Measurements from ENCODE around the gene ABCC3.

Gene ABCC3

DNA sequence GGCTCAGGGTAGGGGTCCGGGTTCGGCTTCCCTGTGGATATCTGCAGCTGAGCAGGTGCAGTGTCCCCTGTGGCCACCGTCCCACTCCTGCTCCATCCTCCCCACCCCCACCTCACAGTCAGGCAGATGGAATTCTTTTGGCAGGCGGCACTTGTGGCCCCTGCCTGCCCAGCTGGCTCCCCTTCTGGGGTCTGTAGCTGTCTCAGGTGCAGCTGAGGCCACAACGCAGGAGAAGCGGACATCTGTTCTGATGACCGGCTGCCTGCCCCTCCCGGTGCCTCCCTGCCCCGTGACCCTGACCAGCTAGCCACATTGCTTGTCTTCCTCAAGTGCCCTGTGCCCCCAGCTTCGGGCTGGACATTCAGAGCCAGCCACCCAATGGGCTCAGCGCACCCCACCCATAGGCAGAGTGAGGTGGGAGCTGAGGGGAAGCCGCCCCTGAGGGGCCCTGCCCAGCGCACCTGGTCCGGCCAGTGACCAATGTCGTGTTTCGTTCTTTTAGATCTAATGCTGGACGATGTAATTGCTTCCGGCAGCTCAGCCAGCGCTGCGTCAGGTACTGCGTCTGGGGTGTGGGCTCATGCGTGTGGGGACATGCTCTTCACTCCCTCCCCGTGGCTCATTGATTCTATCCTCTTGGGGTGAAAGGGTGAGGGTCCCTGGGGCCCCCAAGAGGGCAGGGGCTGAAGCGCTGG is 25.2 kb upstream of the ABCC3 start:
- Histone ChIP-seq H3F3A (ENCODE audit: control insufficient read depth, insufficient read depth) (no peaks in the 10 kb centered on the region), H3K79me2 (ENCODE audit: control insufficient read depth, low read length) (no peaks in the 10 kb centered on the region), H3K4me3 (ENCODE audit: low read length) (no peak overlapping the region), H3K27me3 (ENCODE audit: control insufficient read depth, low read length) (peaks cover 16% of the 10 kb centered on the region), H3K4me1 (ENCODE audit: control insufficient read depth, low read length) (no peaks in the 10 kb centered on the region), H3K9me2 (replicated peaks; ENCODE audit: control insufficient read depth, low read length) (no peaks in the 10 kb centered on the region), H3K36me3 (ENCODE audit: control insufficient read depth, low read length) (no peaks in the 10 kb centered on the region), H3K27ac (ENCODE audit: low read depth, low read length) (no peak overlapping the region), H4K20me1 (ENCODE audit: control insufficient read depth, insufficient read depth, low read depth, low read length) (no peaks in the 10 kb centered on the region), H3K9me3 (ENCODE audit: control insufficient read depth, insufficient read depth, low read length) (no peaks in the 10 kb centered on the region), H3K4me2 (ENCODE audit: low read length) (no peak overlapping the region)
- no peak for TF ChIP-seq EZH2phosphoT487 (IDR thresholded peaks at IDR 0.05; ENCODE audit: borderline replicate concordance, low read length)
- no peak for TF ChIP-seq CTCF (IDR thresholded peaks at IDR 0.05; ENCODE audit: low read depth, low read length, poor library complexity, severe bottlenecking)

DNA sequence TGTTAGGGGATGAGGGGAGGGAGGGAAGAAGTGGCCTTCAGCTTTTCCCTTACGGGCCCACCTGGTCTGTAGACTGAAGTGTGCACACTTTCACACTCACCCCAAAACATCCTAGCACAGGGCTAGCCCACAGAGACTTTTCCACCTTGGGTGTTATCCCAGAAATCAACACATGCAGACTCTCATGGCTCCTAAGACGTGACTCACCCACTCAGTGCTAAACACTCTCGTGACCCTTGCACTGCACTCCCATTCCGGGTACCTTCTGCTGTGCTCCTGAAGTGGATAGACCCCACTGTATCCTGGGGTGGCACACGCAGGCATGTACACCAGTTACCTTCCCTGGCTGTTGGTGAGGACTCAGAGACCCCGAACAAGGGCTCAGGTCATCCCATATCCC is 23.0 kb upstream of the ABCC3 start:
- TF ChIP-seq CTCF (IDR thresholded peaks at IDR 0.05; ENCODE audit: low read depth, low read length, poor library complexity, severe bottlenecking) (no peak), EZH2phosphoT487 (IDR thresholded peaks at IDR 0.05; ENCODE audit: borderline replicate concordance, low read length) (no peak)
- Histone ChIP-seq H3K9me3 (ENCODE audit: control insufficient read depth, insufficient read depth, low read length) (no peaks in the 10 kb centered on the region), H3K4me2 (ENCODE audit: low read length) (no peak overlapping the region), H3K79me2 (ENCODE audit: control insufficient read depth, low read length) (no peaks in the 10 kb centered on the region), H3K27me3 (ENCODE audit: control insufficient read depth, low read length) (peaks cover 14% of the 10 kb centered on the region), H3K27ac (ENCODE audit: low read depth, low read length) (no peak overlapping the region), H3K4me3 (ENCODE audit: low read length) (no peak overlapping the region), H3K36me3 (ENCODE audit: control insufficient read depth, low read length) (no peaks in the 10 kb centered on the region), H3F3A (ENCODE audit: control insufficient read depth, insufficient read depth) (no peaks in the 10 kb centered on the region), H4K20me1 (ENCODE audit: control insufficient read depth, insufficient read depth, low read depth, low read length) (no peaks in the 10 kb centered on the region), H3K9me2 (replicated peaks; ENCODE audit: control insufficient read depth, low read length) (no peaks in the 10 kb centered on the region), H3K4me1 (ENCODE audit: control insufficient read depth, low read length) (no peaks in the 10 kb centered on the region)

DNA sequence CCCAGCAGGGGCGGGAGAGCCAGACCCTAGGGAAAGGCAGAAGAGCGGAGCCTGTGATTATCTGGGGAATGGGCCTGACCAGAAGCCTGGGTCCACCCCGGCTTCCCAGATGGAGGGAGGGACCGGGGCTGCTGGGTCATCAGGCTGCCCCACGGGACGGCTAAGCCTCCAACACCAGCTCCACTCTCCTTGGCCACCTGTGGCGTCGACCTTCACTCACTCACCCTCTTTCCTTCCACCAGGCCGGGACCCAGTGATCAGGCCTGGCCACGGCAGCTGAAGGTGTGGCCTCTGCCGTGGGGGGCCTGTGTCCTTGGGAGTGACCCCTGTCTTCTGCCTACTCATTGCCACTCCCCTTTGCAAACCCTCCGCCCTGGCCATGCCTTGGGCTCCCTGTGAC is 22.4 kb upstream of the ABCC3 start:
- no peaks in the 10 kb centered on the region for H3K4me1 ChIP-seq (ENCODE audit: control insufficient read depth, low read length)
- no peak overlapping the region for H3K4me3 ChIP-seq (ENCODE audit: low read length)
- H3K9me3 ChIP-seq (ENCODE audit: control insufficient read depth, insufficient read depth, low read length), result no peaks in the 10 kb centered on the region
- TF ChIP-seq CTCF (IDR thresholded peaks at IDR 0.05; ENCODE audit: low read depth, low read length, poor library complexity, severe bottlenecking), result no peak
- H4K20me1 ChIP-seq (ENCODE audit: control insufficient read depth, insufficient read depth, low read depth, low read length), result no peaks in the 10 kb centered on the region
- peaks cover 14% of the 10 kb centered on the region for H3K27me3 ChIP-seq (ENCODE audit: control insufficient read depth, low read length)
- no peaks in the 10 kb centered on the region for H3K79me2 ChIP-seq (ENCODE audit: control insufficient read depth, low read length)
- H3K4me2 ChIP-seq (ENCODE audit: low read length), result no peak overlapping the region
- H3K27ac ChIP-seq (ENCODE audit: low read depth, low read length), result no peak overlapping the region
- H3K9me2 ChIP-seq (replicated peaks; ENCODE audit: control insufficient read depth, low read length), result no peaks in the 10 kb centered on the region
- no peaks in the 10 kb centered on the region for H3F3A ChIP-seq (ENCODE audit: control insufficient read depth, insufficient read depth)
- no peaks in the 10 kb centered on the region for H3K36me3 ChIP-seq (ENCODE audit: control insufficient read depth, low read length)

All from DOHH2 (cell line).